Measurements from ENCODE around the gene USP31. TPM values are rescaled to one million over a fixed set of nuclear protein-coding genes. Genes with fewer than 3 reads are reported as not detected.

USP31 gene
- total and polyA plus RNA-seq, 2 of the 13 experiments (the other 11 are each of a cell fraction or from before 2014, with no cell fraction given), result 22.5 to 23.3 TPM

- TF ChIP-seq ZBTB1 (CRISPR knock-in tag; IDR thresholded peaks at IDR 0.05; ENCODE audit: borderline replicate concordance), result no peak
- peak; percentile 94 for TF ChIP-seq ZNF652 (CRISPR knock-in tag; IDR thresholded peaks at IDR 0.05; ENCODE audit: borderline replicate concordance, low read depth)
- peak; percentile 33; the same call in 1 of the 2 replicates for TF ChIP-seq FOXA3 (CRISPR knock-in tag; IDR thresholded peaks at IDR 0.05)
- no peak for TF ChIP-seq MTA1 (CRISPR knock-in tag; IDR thresholded peaks at IDR 0.05; ENCODE audit: borderline replicate concordance)
- TF ChIP-seq HMGXB3 (CRISPR knock-in tag; IDR thresholded peaks at IDR 0.05; ENCODE audit: borderline replicate concordance), result no peak
- no peak for TF ChIP-seq ZNF589 (CRISPR knock-in tag; conservative IDR thresholded peaks at IDR 0.05)
- no peak for TF ChIP-seq SYNCRIP (IDR thresholded peaks at IDR 0.05; ENCODE audit: insufficient read depth, low read depth, low read length)
- no peak for TF ChIP-seq ZNF224 (CRISPR knock-in tag; IDR thresholded peaks at IDR 0.05)
- peak; percentile 28; the same call in 1 of the 2 replicates for TF ChIP-seq ISL2 (CRISPR knock-in tag; IDR thresholded peaks at IDR 0.05)
- TF ChIP-seq ZNF280D (CRISPR knock-in tag; IDR thresholded peaks at IDR 0.05), result no peak
- TF ChIP-seq TOE1 (CRISPR knock-in tag; IDR thresholded peaks at IDR 0.05), result no peak
- TF ChIP-seq SMC3 (IDR thresholded peaks at IDR 0.05; ENCODE audit: low read length), result no peak
- peak; percentile 68; the same call in 1 of the 2 replicates for TF ChIP-seq ZNF264 (CRISPR knock-in tag; IDR thresholded peaks at IDR 0.05)
- no peak for TF ChIP-seq ERF (CRISPR knock-in tag; IDR thresholded peaks at IDR 0.05)
- TF ChIP-seq SP5 (CRISPR knock-in tag; IDR thresholded peaks at IDR 0.05; ENCODE audit: borderline replicate concordance, low read depth), result no peak
- peak; percentile 49; the same call in 1 of the 2 replicates for TF ChIP-seq SOX5 (CRISPR knock-in tag; IDR thresholded peaks at IDR 0.05; ENCODE audit: borderline replicate concordance)
- no peak for TF ChIP-seq ZNF142 (CRISPR knock-in tag; IDR thresholded peaks at IDR 0.05)
Observed at GRCh38 chr16:23134274-23134673, 15.0 kb downstream of the USP31 start (continued).

Data from HepG2 (cell line).